ENCODE measurements around the gene MARK4. TPM values are rescaled to one million over a fixed set of nuclear protein-coding genes. Genes with fewer than 3 reads are reported as not detected.
"Not testable (repeated sequence)": the region's sequence is repeated elsewhere in the genome, so short reads cannot be mapped to it uniquely, and the experiment has no call there.

The MARK4 gene
- polyA plus RNA-seq, 12 donors: 23.7 to 90.9 (median 30.3) TPM

GRCh38 chr19:45304141-45304926 lies 53.3 kb downstream of the MARK4 start:
- no peak for DNase-seq

GRCh38 chr19:45305007-45305406 lies 53.9 kb downstream of the MARK4 start:
- DNase-seq: no peak

GRCh38 chr19:45305421-45305820 lies 54.4 kb downstream of the MARK4 start:
- DNase-seq: no peak

- DNase-seq: no peak
Observed at GRCh38 chr19:45306040-45306439, 55.0 kb downstream of the MARK4 start.

GRCh38 chr19:45306518-45307027 lies 55.5 kb downstream of the MARK4 start:
- no peak for DNase-seq

- DNase-seq: no peak
Observed at GRCh38 chr19:45307361-45307760, 56.3 kb downstream of the MARK4 start.

GRCh38 chr19:45309322-45309721 lies 58.3 kb downstream of the MARK4 start:
- not testable (repeated sequence) for DNase-seq

GRCh38 chr19:45311621-45312020 lies 60.5 kb downstream of the MARK4 start:
- DNase-seq: no peak

GRCh38 chr19:45312285-45312684 lies 61.2 kb downstream of the MARK4 start:
- DNase-seq: not testable (repeated sequence)

GRCh38 chr19:45314708-45315245 lies 63.7 kb downstream of the MARK4 start:
- no peak for DNase-seq

GRCh38 chr19:45315304-45315703 lies 64.2 kb downstream of the MARK4 start:
- DNase-seq: no peak

GRCh38 chr19:45320997-45321775 lies 70.1 kb downstream of the MARK4 start:
- DNase-seq: no peak

GRCh38 chr19:45321848-45322247 lies 70.8 kb downstream of the MARK4 start:
- no peak for DNase-seq

GRCh38 chr19:45322311-45322710 lies 71.2 kb downstream of the MARK4 start:
- DNase-seq: no peak

- DNase-seq: no peak
Observed at GRCh38 chr19:45322744-45323281, 71.7 kb downstream of the MARK4 start, which contains the start of gene CKM. TSS of gene CKM (minus strand) at chr19:45322875. CDS start at chr19:45319713, 3,162 bp downstream.

- no peak for DNase-seq
Observed at GRCh38 chr19:45323671-45324081, 72.6 kb downstream of the MARK4 start.

GRCh38 chr19:45324349-45324907 lies 73.4 kb downstream of the MARK4 start:
- DNase-seq: no peak

GRCh38 chr19:45327404-45328143 lies 76.5 kb downstream of the MARK4 start:
- no peak for DNase-seq

- no peak for DNase-seq
Observed at GRCh38 chr19:45331411-45331810, 80.3 kb downstream of the MARK4 start.

GRCh38 chr19:45333609-45334303 lies 82.7 kb downstream of the MARK4 start:
- no peak for DNase-seq
